Measurements from ENCODE around the gene MAPK10.

MAPK10 gene

GRCh38 chr4:86203176-86203575 lies 156.7 kb downstream of the MAPK10 start (continued):
- no peak for TF ChIP-seq ZNF561 (tag by site-specific recombination; IDR thresholded peaks at IDR 0.05; ENCODE audit: borderline replicate concordance)

GRCh38 chr4:86185659-86186058 lies 174.2 kb downstream of the MAPK10 start:
- CTCF ChIA-PET, result no interaction called here
- H3K4me3 ChIP-seq (ENCODE audit: low read depth, low read length), result no peak overlapping the region

GRCh38 chr4:86184901-86185285 lies 175.0 kb downstream of the MAPK10 start:
- Histone ChIP-seq H3K9me3 (ENCODE audit: control insufficient read depth, insufficient read depth, low read depth, low read length) (no peaks in the 10 kb centered on the region), H3K27ac (ENCODE audit: extremely low read depth, low read depth, low read length) (no peak overlapping the region), H3K36me3 (ENCODE audit: control insufficient read depth in 2 of 2, insufficient read depth in 1 of 2, low read length in 2 of 2) (no peaks in the 10 kb centered on the region), H3K4me3 (ENCODE audit: low read depth, low read length) (no peak overlapping the region), H3K4me1 (ENCODE audit: control insufficient read depth, insufficient read depth, low read length) (no peaks in the 10 kb centered on the region)
- ChIA-PET CTCF (no interaction called here), POLR2A (no interaction called here)
- TF ChIP-seq ZBTB49 (tag by site-specific recombination; IDR thresholded peaks at IDR 0.05; ENCODE audit: low read depth), result no peak
- no peak for TF ChIP-seq ZNF26 (tag by site-specific recombination; IDR thresholded peaks at IDR 0.05)
- no peak for TF ChIP-seq YY1 (tag by site-specific recombination; IDR thresholded peaks at IDR 0.05)
- TF ChIP-seq INSM2 (tag by site-specific recombination; IDR thresholded peaks at IDR 0.05), result no peak
- no peak for TF ChIP-seq ZNF704 (tag by site-specific recombination; IDR thresholded peaks at IDR 0.05)
- TF ChIP-seq ZNF580 (tag by site-specific recombination; IDR thresholded peaks at IDR 0.05), result no peak
- TF ChIP-seq ZNF548 (tag by site-specific recombination; IDR thresholded peaks at IDR 0.05), result no peak
- no peak for TF ChIP-seq ZNF664 (tag by site-specific recombination; IDR thresholded peaks at IDR 0.05)

More at GRCh38 chr4:86185659-86186058, 174.2 kb downstream of the MAPK10 start:
- Histone ChIP-seq H3K27ac (ENCODE audit: extremely low read depth, low read depth, low read length) (no peak overlapping the region), H3K9me3 (ENCODE audit: control insufficient read depth, insufficient read depth, low read depth, low read length) (no peaks in the 10 kb centered on the region), H3K36me3 (ENCODE audit: control insufficient read depth in 2 of 2, insufficient read depth in 1 of 2, low read length in 2 of 2) (no peaks in the 10 kb centered on the region), H3K4me1 (ENCODE audit: control insufficient read depth, insufficient read depth, low read length) (no peaks in the 10 kb centered on the region)
- no peak for TF ChIP-seq ZNF639 (tag by site-specific recombination; IDR thresholded peaks at IDR 0.05)
- TF ChIP-seq ZNF48 (tag by site-specific recombination; IDR thresholded peaks at IDR 0.05), result no peak
- no peak for TF ChIP-seq ZNF585B (tag by site-specific recombination; IDR thresholded peaks at IDR 0.05)
- no peak for TF ChIP-seq ZBTB1 (tag by site-specific recombination; IDR thresholded peaks at IDR 0.05)
- TF ChIP-seq ZNF214 (tag by site-specific recombination; IDR thresholded peaks at IDR 0.05; ENCODE audit: borderline replicate concordance), result no peak
- no peak for TF ChIP-seq ZNF747 (tag by site-specific recombination; IDR thresholded peaks at IDR 0.05)
- no peak for TF ChIP-seq KLF10 (tag by site-specific recombination; IDR thresholded peaks at IDR 0.05)
- TF ChIP-seq ZNF121 (tag by site-specific recombination; IDR thresholded peaks at IDR 0.05), result no peak
- TF ChIP-seq KLF7 (tag by site-specific recombination; IDR thresholded peaks at IDR 0.05; ENCODE audit: borderline replicate concordance), result no peak
- TF ChIP-seq ZBTB44 (tag by site-specific recombination; IDR thresholded peaks at IDR 0.05), result no peak
- no peak for TF ChIP-seq FEZF1 (tag by site-specific recombination; IDR thresholded peaks at IDR 0.05)
- no peak for TF ChIP-seq PATZ1 (tag by site-specific recombination; IDR thresholded peaks at IDR 0.05)
- TF ChIP-seq ZNF184 (tag by site-specific recombination; IDR thresholded peaks at IDR 0.05), result no peak
- TF ChIP-seq ZNF548 (tag by site-specific recombination; IDR thresholded peaks at IDR 0.05), result no peak
- POLR2A ChIA-PET, result no interaction called here

Measured in HEK293 (cell line).